H9 (cell line): ENCODE measurements around the gene TMEM145. TPM values are rescaled to one million over a fixed set of nuclear protein-coding genes. Genes with fewer than 3 reads are reported as not detected.

Source experiments
- DNase-seq: peaks from one replicate; pipeline ENCODE4 v3.0.0-alpha.2; 2017
- H2AFZ ChIP-seq: one replicate; pipeline ENCODE4 v1.6.1; 2013; ENCODE audit warnings: mild to moderate bottlenecking, low read length, control low read depth, moderate library complexity
- H2AK5ac ChIP-seq: 2 replicates; pipeline ENCODE4 v1.6.1; 2013; ENCODE audit warnings: low read length, control low read depth, mixed read lengths; ENCODE audit not compliant: insufficient read length
- H2BK120ac ChIP-seq: one replicate; pipeline ENCODE4 v1.6.1; 2013; ENCODE audit warnings: low read depth, mild to moderate bottlenecking, low read length, control low read depth, inconsistent platforms; ENCODE audit not compliant: poor library complexity, severe bottlenecking
- H2BK12ac ChIP-seq: 2 replicates; pipeline ENCODE4 v1.6.1; 2013; ENCODE audit warnings: low read length, control low read depth, mixed read lengths, low read depth; ENCODE audit not compliant: insufficient read length
- H2BK15ac ChIP-seq: 2 replicates; pipeline ENCODE4 v1.6.1; 2013; ENCODE audit warnings: low read depth, low read length, control low read depth
- H2BK20ac ChIP-seq: one replicate; pipeline ENCODE4 v1.6.1; 2013; ENCODE audit warnings: low read depth, mild to moderate bottlenecking, low read length, control low read depth, inconsistent platforms; ENCODE audit not compliant: poor library complexity, severe bottlenecking
- H2BK5ac ChIP-seq: 2 replicates; pipeline ENCODE4 v1.6.1; 2013; ENCODE audit warnings: low read length, control low read depth, mixed read lengths; ENCODE audit not compliant: insufficient read length
- H3K14ac ChIP-seq: 2 replicates; pipeline ENCODE4 v1.6.1; 2013; ENCODE audit warnings: low read length, control low read depth; ENCODE audit not compliant: insufficient read depth
- H3K18ac ChIP-seq: 2 replicates; pipeline ENCODE4 v1.6.1; 2013; ENCODE audit warnings: low read depth, mild to moderate bottlenecking, mixed read lengths, low read length, control low read depth; ENCODE audit not compliant: insufficient read length
- H3K23ac ChIP-seq: 2 replicates; pipeline ENCODE4 v1.6.1; 2013; ENCODE audit warnings: low read length, control low read depth, mixed read lengths, low read depth; ENCODE audit not compliant: insufficient read length
- H3K23me2 ChIP-seq: 2 replicates; pipeline ENCODE4 v1.6.1; 2013; ENCODE audit warnings: low read depth, mild to moderate bottlenecking, mixed read lengths, low read length, control low read depth; ENCODE audit not compliant: insufficient read length, poor library complexity, severe bottlenecking
- H3K27ac ChIP-seq: 2 replicates; pipeline ENCODE4 v1.5.1; 2013; ENCODE audit warnings: low read length, control low read depth, mixed read lengths, low read depth; ENCODE audit not compliant: insufficient read length
- H3K27me3 ChIP-seq: 2 replicates; pipeline ENCODE4 v1.6.1; 2013; ENCODE audit warnings: low read length, control low read depth, inconsistent platforms; ENCODE audit not compliant: insufficient read depth
- H3K4ac ChIP-seq: 2 replicates; pipeline ENCODE4 v1.6.1; 2013; ENCODE audit warnings: low read depth, mild to moderate bottlenecking, control low read depth, inconsistent platforms, low read length, moderate library complexity
- H3K4me1 ChIP-seq: 2 replicates; pipeline ENCODE4 v1.6.1; 2013; ENCODE audit warnings: low read length, control low read depth, inconsistent platforms; ENCODE audit not compliant: insufficient read depth
- H3K4me2 ChIP-seq: 2 replicates; pipeline ENCODE4 v1.6.1; 2013; ENCODE audit warnings: low read length, control low read depth, mixed read lengths; ENCODE audit not compliant: insufficient read length, insufficient read depth
- H3K56ac ChIP-seq: 2 replicates; pipeline ENCODE4 v1.6.1; 2013; ENCODE audit warnings: low read depth, mild to moderate bottlenecking, mixed read lengths, low read length, control low read depth; ENCODE audit not compliant: insufficient read length
- H3K79me1 ChIP-seq: 2 replicates; pipeline ENCODE4 v1.6.1; 2013; ENCODE audit warnings: low read depth, mild to moderate bottlenecking, moderate library complexity, low read length, control low read depth, inconsistent platforms; ENCODE audit not compliant: insufficient read depth, poor library complexity, severe bottlenecking
- H3K79me2 ChIP-seq: 2 replicates; pipeline ENCODE4 v1.6.1; 2013; ENCODE audit warnings: low read length, control low read depth, inconsistent platforms; ENCODE audit not compliant: insufficient read depth
- H3K9ac ChIP-seq: 2 replicates; pipeline ENCODE4 v1.6.1; 2013; ENCODE audit warnings: low read length, control low read depth, mixed read lengths; ENCODE audit not compliant: insufficient read length; ENCODE audit errors: extremely low read depth
- H3K9me3 ChIP-seq: one replicate; pipeline ENCODE4 v1.6.1; 2013; ENCODE audit warnings: low read depth, low read length, inconsistent platforms; ENCODE audit not compliant: control insufficient read depth
- H3T11ph ChIP-seq: one replicate; pipeline ENCODE4 v1.6.1; 2013; ENCODE audit warnings: mild to moderate bottlenecking, low read length, control low read depth, inconsistent platforms
- H4K20me1 ChIP-seq: one replicate; pipeline ENCODE4 v1.6.1; 2013; ENCODE audit not compliant: control insufficient read depth, insufficient read length, insufficient read depth
- H4K5ac ChIP-seq: 2 replicates; pipeline ENCODE4 v1.6.1; 2013; ENCODE audit warnings: low read depth, mild to moderate bottlenecking, mixed read lengths, low read length, control low read depth; ENCODE audit not compliant: insufficient read length
- H4K8ac ChIP-seq: replicated peaks from 2 replicates; pipeline ENCODE4 v1.6.1; 2013; ENCODE audit warnings: low read length, control low read depth, mixed read lengths, low read depth; ENCODE audit not compliant: insufficient read length
- H4K91ac ChIP-seq: 2 replicates; pipeline ENCODE4 v1.6.1; 2013; ENCODE audit warnings: low read depth, mild to moderate bottlenecking, moderate library complexity, mixed read lengths, low read length, control low read depth; ENCODE audit not compliant: insufficient read length
- H3K27ac Mint-ChIP-seq, 3 experiments: 2 replicates in 2 of 3; 3 replicates in 1 of 3; pipeline ENCODE4 v1.8.0; 2020 to 2021; ENCODE audit warnings: mixed read lengths in 3 of 3, mild to moderate bottlenecking in 1 of 3, moderate library complexity in 1 of 3
- H3K27me3 Mint-ChIP-seq: 2 replicates; pipeline ENCODE4 v1.8.0; 2021; ENCODE audit warnings: low read depth, mild to moderate bottlenecking, moderate library complexity, mixed read lengths
- H3K36me3 Mint-ChIP-seq, 3 experiments: 2 replicates in 2 of 3; 3 replicates in 1 of 3; pipeline ENCODE4 v1.8.0; 2020 to 2021; ENCODE audit warnings: low read depth in 3 of 3, mixed read lengths in 3 of 3; ENCODE audit not compliant: insufficient read depth in 1 of 3
- H3K4me1 Mint-ChIP-seq, 2 experiments: 2 replicates each; pipeline ENCODE4 v1.8.0; 2020; ENCODE audit warnings: mixed read lengths in 2 of 2
- H3K4me3 Mint-ChIP-seq, 2 experiments: 2 replicates in 1 of 2; 3 replicates in 1 of 2; pipeline ENCODE4 v1.8.0; 2020 to 2021; ENCODE audit warnings: mild to moderate bottlenecking in 2 of 2, mixed read lengths in 2 of 2, moderate library complexity in 1 of 2
- H3K9me3 Mint-ChIP-seq, 2 experiments: 2 replicates in 1 of 2; 3 replicates in 1 of 2; pipeline ENCODE4 v1.8.0; 2020; ENCODE audit warnings: mild to moderate bottlenecking in 2 of 2, mixed read lengths in 2 of 2, moderate library complexity in 1 of 2
- CTCF ChIP-seq: fragments of 200-600 bp; sonication (generic); conservative IDR thresholded peaks from 3 replicates; pipeline ENCODE4 v1.8.0; 2021; ENCODE audit warnings: antibody characterized with exemption, mild to moderate bottlenecking
- WGBS: extraction: QIAGEN DNeasy Blood & Tissue Kit; methylation state at CpG from one replicate; pipeline ENCODE4 v1.1.7; 2013; ENCODE audit warnings: missing lambda C conversion rate, low lambda C conversion rate, mixed read lengths; ENCODE audit not compliant: insufficient read length; ENCODE audit errors: extremely low coverage; 5-methylcytosine and 5-hydroxymethylcytosine counted together
- total RNA-seq: library from RNA; stranded (reverse); gene quantifications from 2 replicates; pipeline ENCODE4 v1.2.1, GENCODE V29; 2021

Gene TMEM145
- total RNA-seq, 1 experiment from 2014 or later, result 4.5 TPM

- peak; percentile 90 for DNase-seq
- Histone ChIP-seq H3K9ac (no peak overlapping the region), H3K23me2 (peaks cover 19% of the 10 kb centered on the region), H3K4me1 (no peaks in the 10 kb centered on the region; the same call in 1 of the 2 replicates), H4K8ac (no peak overlapping the region), H2BK15ac (no peak overlapping the region), H3K27me3 (no peaks in the 10 kb centered on the region), H3K79me1 (peaks cover 8% of the 10 kb centered on the region), H2AK5ac (no peak overlapping the region), H4K5ac (no peak overlapping the region), H3K27ac (no peak overlapping the region), H2AFZ (no peak overlapping the region), H2BK20ac (no peak overlapping the region), H3K4me2 (peak overlapping the region; percentile 62), H4K91ac (no peak overlapping the region), H3K79me2 (peaks cover 3% of the 10 kb centered on the region; the same call in 1 of the 2 replicates), H2BK5ac (no peak overlapping the region), H3K18ac (no peak overlapping the region), H3K14ac (no peak overlapping the region), H3K56ac (no peak overlapping the region), H3T11ph (no peak overlapping the region), H3K23ac (no peak overlapping the region), H3K9me3 (no peaks in the 10 kb centered on the region), H2BK12ac (no peak overlapping the region), H4K20me1 (no peaks in the 10 kb centered on the region), H2BK120ac (no peak overlapping the region), H3K4ac (no peak overlapping the region)
- no CpG with 5 or more reads among the region's 29 CpGs for WGBS
- peak overlapping the region; percentile 60 to 84 for H3K4me3 Mint-ChIP-seq
- no peaks in the 10 kb centered on the region for H3K9me3 Mint-ChIP-seq
- H3K36me3 Mint-ChIP-seq, result peaks cover 0 to 3% (median 0%) of the 10 kb centered on the region in 3 experiments; a peak in 2 of 7 replicates
- H3K4me1 Mint-ChIP-seq, result peaks cover 10 to 16% of the 10 kb centered on the region in 2 experiments
- TF ChIP-seq CTCF, result no peak
- H3K27me3 Mint-ChIP-seq, result peaks cover 46% of the 10 kb centered on the region
- H3K27ac Mint-ChIP-seq, result no peak overlapping the region
Observed at GRCh38 chr19:42323473-42323851, 10.4 kb downstream of the TMEM145 start.
